Fibroblast of lung (primary cell): ENCODE measurements around the gene MYO3B. TPM values are rescaled to one million over a fixed set of nuclear protein-coding genes. Genes with fewer than 3 reads are reported as not detected.

ENCODE experiments used
- DNase-seq, 2 donors: peaks; one replicate each; pipeline versions ENCODE4 v3.0.0 to v3.0.0-alpha.2; 2010; ENCODE audit warnings: low read depth in 2 of 2
- H2AFZ ChIP-seq: 2 replicates; pipeline ENCODE4 v1.5.1; 2012; ENCODE audit warnings: low read length, control low read depth, inconsistent platforms
- H3K27ac ChIP-seq: 2 replicates; pipeline ENCODE4 v1.5.1; 2011; ENCODE audit warnings: low read length, control low read depth; ENCODE audit not compliant: insufficient read depth
- H3K27me3 ChIP-seq: 2 replicates; pipeline ENCODE4 v1.5.1; 2011; ENCODE audit warnings: mild to moderate bottlenecking, low read length; ENCODE audit not compliant: control insufficient read depth, insufficient read depth
- H3K36me3 ChIP-seq: 2 replicates; pipeline ENCODE4 v1.5.1; 2011; ENCODE audit warnings: low read length; ENCODE audit not compliant: control insufficient read depth, insufficient read depth
- H3K4me1 ChIP-seq: 2 replicates; pipeline ENCODE4 v1.5.1; 2011; ENCODE audit warnings: low read length; ENCODE audit not compliant: control insufficient read depth, insufficient read depth; ENCODE audit errors: extremely low read depth
- H3K4me2 ChIP-seq: 2 replicates; pipeline ENCODE4 v1.5.1; 2011; ENCODE audit warnings: low read length, control low read depth; ENCODE audit not compliant: insufficient read depth; ENCODE audit errors: extremely low read depth
- H3K4me3 ChIP-seq, 4 experiments: fragments of 200-600 bp in 1 of 4; sonication (generic) in 1 of 4; replicated peaks in 1 of 4; 2 replicates each; pipeline ENCODE4 v1.5.1; 2011 to 2016; ENCODE audit warnings: low read length in 4 of 4, low read depth in 3 of 4, mild to moderate bottlenecking in 3 of 4, control low read depth in 2 of 4, inconsistent platforms in 1 of 4, mixed read lengths in 1 of 4; ENCODE audit not compliant: insufficient read depth in 1 of 4; ENCODE audit errors: control extremely low read depth in 1 of 4
- H3K79me2 ChIP-seq: 2 replicates; pipeline ENCODE4 v1.5.1; 2012; ENCODE audit warnings: mild to moderate bottlenecking, low read length, inconsistent platforms; ENCODE audit not compliant: control insufficient read depth, insufficient read depth
- H3K9ac ChIP-seq: 2 replicates; pipeline ENCODE4 v1.5.1; 2011; ENCODE audit warnings: mild to moderate bottlenecking, low read length, control low read depth; ENCODE audit not compliant: insufficient read depth
- H3K9me3 ChIP-seq: 2 replicates; pipeline ENCODE4 v1.5.1; 2012; ENCODE audit warnings: low read depth, low read length; ENCODE audit not compliant: control insufficient read depth, insufficient read depth
- H4K20me1 ChIP-seq: 2 replicates; pipeline ENCODE4 v1.5.1; 2011; ENCODE audit warnings: low read length; ENCODE audit not compliant: control insufficient read depth, insufficient read depth; ENCODE audit errors: extremely low read depth
- CTCF ChIP-seq, 2 donors: IDR thresholded peaks in 1 of 2; conservative IDR thresholded peaks in 1 of 2; 1 replicate in 1 of 2; 2 replicates in 1 of 2; pipeline ENCODE4 v1.5.1; 2011 to 2012; ENCODE audit warnings: low read length in 2 of 2, control low read depth in 1 of 2, inconsistent platforms in 1 of 2, low read depth in 1 of 2, mild to moderate bottlenecking in 1 of 2
- EZH2 ChIP-seq: IDR thresholded peaks from 2 replicates; pipeline ENCODE4 v1.5.1; 2012; ENCODE audit warnings: low read length, control low read depth, mild to moderate bottlenecking; ENCODE audit errors: missing control alignments
- polyA plus RNA-seq, 2 donors: library from polyadenylated mRNA; depleted of rRNA in 1 of 2; stranded (reverse) in 1 of 2; unstranded in 1 of 2; fragments of >200 nt; gene quantifications; 2 replicates each; pipeline ENCODE4 v1.2.1, GENCODE V29; 2011 to 2012; ENCODE audit warnings: missing spikeins in 1 of 2
- total RNA-seq: library from RNA; depleted of rRNA; stranded (reverse); fragments of >200 nt; gene quantifications from 2 replicates; pipeline ENCODE4 v1.2.1, GENCODE V29; 2014

MYO3B gene
- total and polyA plus RNA-seq, 2 donors (not counting 1 experiment from before 2014, with no cell fraction given): 0.06 to 0.50 TPM

- H3K4me3 ChIP-seq: no peak overlapping the region
- no peaks in the 10 kb centered on the region for H4K20me1 ChIP-seq
- H3K79me2 ChIP-seq: no peaks in the 10 kb centered on the region
- H2AFZ ChIP-seq: peak overlapping the region; percentile 51
- H3K9ac ChIP-seq: no peak overlapping the region
- peak in 1 of 2 donors; percentile 35 for DNase-seq
- no peaks in the 10 kb centered on the region for H3K36me3 ChIP-seq
- peaks cover 5% of the 10 kb centered on the region for H3K4me1 ChIP-seq
- TF ChIP-seq CTCF (conservative IDR thresholded peaks at IDR 0.05 in 1 of 2, IDR thresholded peaks at IDR 0.05 in 1 of 2; ENCODE audit: low read depth in 1 of 2, low read length in 2 of 2) (no peak), EZH2 (no peak)
- no peaks in the 10 kb centered on the region for H3K9me3 ChIP-seq
- peak overlapping the region; percentile 32 for H3K27ac ChIP-seq
- H3K4me2 ChIP-seq: peak overlapping the region; percentile 56
- H3K27me3 ChIP-seq: no peaks in the 10 kb centered on the region
These were observed 22.2 kb upstream of the MYO3B start for GRCh38 chr2:170155723-170156253.

- H3K79me2 ChIP-seq: no peaks in the 10 kb centered on the region
- H3K4me2 ChIP-seq: no peak overlapping the region
- H3K9ac ChIP-seq: no peak overlapping the region
- H2AFZ ChIP-seq: no peak overlapping the region
- TF ChIP-seq EZH2: no peak
- no peak for TF ChIP-seq CTCF (conservative IDR thresholded peaks at IDR 0.05 in 1 of 2, IDR thresholded peaks at IDR 0.05 in 1 of 2; ENCODE audit: low read depth in 1 of 2, low read length in 2 of 2)
- H3K36me3 ChIP-seq: no peaks in the 10 kb centered on the region
- H3K4me3 ChIP-seq: no peak overlapping the region
- no peaks in the 10 kb centered on the region for H4K20me1 ChIP-seq
- no peak overlapping the region for H3K27ac ChIP-seq
- no peaks in the 10 kb centered on the region for H3K9me3 ChIP-seq
- H3K4me1 ChIP-seq: peaks cover 5% of the 10 kb centered on the region
- DNase-seq: no peak
- no peaks in the 10 kb centered on the region for H3K27me3 ChIP-seq
These were observed 21.4 kb upstream of the MYO3B start for GRCh38 chr2:170156592-170156991.

- H3K4me3 ChIP-seq: no peak overlapping the region
These were observed 20.8 kb upstream of the MYO3B start for GRCh38 chr2:170157025-170157684.

More at GRCh38 chr2:170157025-170157684, 20.8 kb upstream of the MYO3B start:
- Histone ChIP-seq H3K27ac (no peak overlapping the region), H2AFZ (peak overlapping the region; percentile 20), H3K79me2 (no peaks in the 10 kb centered on the region), H3K36me3 (no peaks in the 10 kb centered on the region), H3K9me3 (no peaks in the 10 kb centered on the region), H3K4me2 (peak overlapping the region; percentile 30), H3K27me3 (no peaks in the 10 kb centered on the region), H4K20me1 (no peaks in the 10 kb centered on the region), H3K9ac (no peak overlapping the region), H3K4me1 (peaks cover 5% of the 10 kb centered on the region)
- DNase-seq: peak; percentile 42 to 82
- TF ChIP-seq EZH2: no peak
- TF ChIP-seq CTCF (conservative IDR thresholded peaks at IDR 0.05 in 1 of 2, IDR thresholded peaks at IDR 0.05 in 1 of 2; ENCODE audit: low read depth in 1 of 2, low read length in 2 of 2): no peak
